ENCODE data around the gene UGT1A10. TPM values are rescaled to one million over a fixed set of nuclear protein-coding genes. Genes with fewer than 3 reads are reported as not detected.

UGT1A10 gene
- total RNA-seq, 1 experiment from 2014 or later = not detected

- intact Hi-C loops (cut with micrococcal nuclease; ENCODE audit: unreplicated experiment) = no loop called here
- Histone ChIP-seq H3K4me1 (ENCODE audit: insufficient read depth, low read length, poor library complexity, severe bottlenecking) (no peaks in the 10 kb centered on the region), H3K27me3 (replicated peaks; ENCODE audit: insufficient read depth, low read depth, low read length, poor library complexity) (no peaks in the 10 kb centered on the region), H3K36me3 (ENCODE audit: insufficient read depth, low read length, poor library complexity, severe bottlenecking) (no peaks in the 10 kb centered on the region), H3K9me3 (ENCODE audit: low read depth, low read length, poor library complexity, severe bottlenecking) (no peaks in the 10 kb centered on the region), H3K4me3 (ENCODE audit: low read depth, low read length, poor library complexity, severe bottlenecking) (no peak overlapping the region), H3K27ac (ENCODE audit: low read depth, low read length, poor library complexity, severe bottlenecking) (no peak overlapping the region)
- ChIA-PET POLR2A (ENCODE audit: low non-redundant PET) (no interaction called here), CTCF (no interaction called here)
- no peak for DNase-seq (ENCODE audit: low spot score)
- TF ChIP-seq EZH2 (IDR thresholded peaks at IDR 0.05; ENCODE audit: borderline replicate concordance, low read depth, low read length, poor library complexity, severe bottlenecking) = no peak
- TF ChIP-seq CTCF (conservative IDR thresholded peaks at IDR 0.05; ENCODE audit: low read depth, low read length) = no peak
- no TSS peak for BruUV-seq (replicated peaks)
Observed at GRCh38 chr2:233792720-233793119, 156.5 kb downstream of the UGT1A10 start.

- H3K27ac ChIP-seq (ENCODE audit: low read depth, low read length, poor library complexity, severe bottlenecking) = no peak overlapping the region
- intact Hi-C loops (cut with micrococcal nuclease; ENCODE audit: unreplicated experiment) = no loop called here
- BruUV-seq (replicated peaks) = no TSS peak
- H3K27me3 ChIP-seq (replicated peaks; ENCODE audit: insufficient read depth, low read depth, low read length, poor library complexity) = no peaks in the 10 kb centered on the region
- no peak for DNase-seq (ENCODE audit: low spot score)
- H3K4me1 ChIP-seq (ENCODE audit: insufficient read depth, low read length, poor library complexity, severe bottlenecking) = no peaks in the 10 kb centered on the region
- H3K36me3 ChIP-seq (ENCODE audit: insufficient read depth, low read length, poor library complexity, severe bottlenecking) = no peaks in the 10 kb centered on the region
- CTCF ChIA-PET = no interaction called here
- TF ChIP-seq CTCF (conservative IDR thresholded peaks at IDR 0.05; ENCODE audit: low read depth, low read length) (no peak), EZH2 (IDR thresholded peaks at IDR 0.05; ENCODE audit: borderline replicate concordance, low read depth, low read length, poor library complexity, severe bottlenecking) (no peak)
- H3K9me3 ChIP-seq (ENCODE audit: low read depth, low read length, poor library complexity, severe bottlenecking) = no peaks in the 10 kb centered on the region
- POLR2A ChIA-PET (ENCODE audit: low non-redundant PET) = no interaction called here
- H3K4me3 ChIP-seq (ENCODE audit: low read depth, low read length, poor library complexity, severe bottlenecking) = no peak overlapping the region
Observed at GRCh38 chr2:233793465-233794127, 157.3 kb downstream of the UGT1A10 start.

- no peak overlapping the region for H3K27ac ChIP-seq (ENCODE audit: low read depth, low read length, poor library complexity, severe bottlenecking)
- ChIA-PET CTCF (no interaction called here), POLR2A (ENCODE audit: low non-redundant PET) (no interaction called here)
- H3K36me3 ChIP-seq (ENCODE audit: insufficient read depth, low read length, poor library complexity, severe bottlenecking) = no peaks in the 10 kb centered on the region
- TF ChIP-seq EZH2 (IDR thresholded peaks at IDR 0.05; ENCODE audit: borderline replicate concordance, low read depth, low read length, poor library complexity, severe bottlenecking) (no peak), CTCF (conservative IDR thresholded peaks at IDR 0.05; ENCODE audit: low read depth, low read length) (no peak)
- no peak for DNase-seq (ENCODE audit: low spot score)
- no peak overlapping the region for H3K4me3 ChIP-seq (ENCODE audit: low read depth, low read length, poor library complexity, severe bottlenecking)
- intact Hi-C loops (cut with micrococcal nuclease; ENCODE audit: unreplicated experiment) = no loop called here
- no peaks in the 10 kb centered on the region for H3K9me3 ChIP-seq (ENCODE audit: low read depth, low read length, poor library complexity, severe bottlenecking)
- no peaks in the 10 kb centered on the region for H3K27me3 ChIP-seq (replicated peaks; ENCODE audit: insufficient read depth, low read depth, low read length, poor library complexity)
- no peaks in the 10 kb centered on the region for H3K4me1 ChIP-seq (ENCODE audit: insufficient read depth, low read length, poor library complexity, severe bottlenecking)
- BruUV-seq (replicated peaks) = no TSS peak
Observed at GRCh38 chr2:233794128-233794658, 157.9 kb downstream of the UGT1A10 start.
